Liver (tissue), 3 donors: Measurements from ENCODE around the gene CD2.

Experiments used
- FOXA1 ChIP-seq: IDR thresholded peaks from 2 replicates; pipeline ENCODE4 v1.6.1; 2016; ENCODE audit warnings: antibody characterized with exemption
- FOXA2 ChIP-seq: IDR thresholded peaks from 2 replicates; pipeline ENCODE4 v1.6.1; 2016; ENCODE audit warnings: antibody characterized with exemption
- HNF4A ChIP-seq, 2 donors: conservative IDR thresholded peaks; 2 replicates each; pipeline ENCODE4 v1.6.1; 2016; ENCODE audit warnings: antibody characterized with exemption in 2 of 2, mild to moderate bottlenecking in 2 of 2
- JUND ChIP-seq, 2 donors: IDR thresholded peaks; 2 replicates each; pipeline ENCODE4 v1.6.1; 2016; ENCODE audit warnings: antibody characterized with exemption in 2 of 2
- NR2F2 ChIP-seq: IDR thresholded peaks from 2 replicates; pipeline ENCODE4 v1.6.1; 2016; ENCODE audit warnings: antibody characterized with exemption
- RXRA ChIP-seq, 2 donors: IDR thresholded peaks; 2 replicates each; pipeline ENCODE4 v1.6.1; 2017 to 2018; ENCODE audit warnings: antibody characterized with exemption in 2 of 2, mild to moderate bottlenecking in 1 of 2
- TAF1 ChIP-seq: conservative IDR thresholded peaks from 2 replicates; pipeline ENCODE4 v1.6.1; 2016; ENCODE audit warnings: antibody characterized with exemption, mild to moderate bottlenecking
- YY1 ChIP-seq: IDR thresholded peaks from 2 replicates; pipeline ENCODE4 v1.6.1; 2016; ENCODE audit warnings: antibody characterized with exemption, mild to moderate bottlenecking
- TF ChIP-seq, protein P1 (sequence below): fragments of 150-350 bp; IDR thresholded peaks from 2 replicates; pipeline ENCODE4 v1.5.1; 2017; ENCODE audit warnings: improper control_type of control experiment, low read depth, low read length; ENCODE audit not compliant: missing input control
- TF ChIP-seq, protein P2 (sequence below): IDR thresholded peaks from 2 replicates; pipeline ENCODE4 v1.6.1; 2016; ENCODE audit warnings: antibody characterized with exemption
- TF ChIP-seq, protein P3 (sequence below): IDR thresholded peaks from 2 replicates; pipeline ENCODE4 v1.6.1; 2016; ENCODE audit warnings: antibody characterized with exemption
- TF ChIP-seq, protein P4 (sequence below): IDR thresholded peaks from 2 replicates; pipeline ENCODE4 v1.6.1; 2016; ENCODE audit warnings: antibody characterized with exemption, mild to moderate bottlenecking
- donor health status: healthy.
- donor health status: healthy.

DNA sequence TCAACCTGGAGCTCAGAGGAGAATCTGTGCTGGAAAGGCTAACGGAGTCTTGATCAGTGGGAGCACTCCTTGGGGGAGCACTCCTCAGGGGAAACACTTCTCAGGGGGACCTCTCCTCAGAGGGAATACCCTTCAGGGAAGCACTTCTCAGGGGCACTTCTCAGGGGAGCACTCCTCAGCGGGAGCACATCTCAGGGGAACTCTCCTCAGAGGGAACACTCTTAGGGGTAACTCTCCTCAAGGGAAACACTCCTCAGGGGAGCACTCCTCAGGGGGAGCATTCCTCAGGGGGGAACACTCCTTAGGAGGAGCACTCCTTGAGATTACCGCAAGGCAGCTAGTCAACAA lies 41.2 kb downstream of the CD2 start:
- no peak for TF ChIP-seq TAF1
- TF ChIP-seq YY1, result no peak
- TF ChIP-seq HNF4A (conservative IDR thresholded peaks at IDR 0.05), result no peak
- TF ChIP-seq, protein P1, sequence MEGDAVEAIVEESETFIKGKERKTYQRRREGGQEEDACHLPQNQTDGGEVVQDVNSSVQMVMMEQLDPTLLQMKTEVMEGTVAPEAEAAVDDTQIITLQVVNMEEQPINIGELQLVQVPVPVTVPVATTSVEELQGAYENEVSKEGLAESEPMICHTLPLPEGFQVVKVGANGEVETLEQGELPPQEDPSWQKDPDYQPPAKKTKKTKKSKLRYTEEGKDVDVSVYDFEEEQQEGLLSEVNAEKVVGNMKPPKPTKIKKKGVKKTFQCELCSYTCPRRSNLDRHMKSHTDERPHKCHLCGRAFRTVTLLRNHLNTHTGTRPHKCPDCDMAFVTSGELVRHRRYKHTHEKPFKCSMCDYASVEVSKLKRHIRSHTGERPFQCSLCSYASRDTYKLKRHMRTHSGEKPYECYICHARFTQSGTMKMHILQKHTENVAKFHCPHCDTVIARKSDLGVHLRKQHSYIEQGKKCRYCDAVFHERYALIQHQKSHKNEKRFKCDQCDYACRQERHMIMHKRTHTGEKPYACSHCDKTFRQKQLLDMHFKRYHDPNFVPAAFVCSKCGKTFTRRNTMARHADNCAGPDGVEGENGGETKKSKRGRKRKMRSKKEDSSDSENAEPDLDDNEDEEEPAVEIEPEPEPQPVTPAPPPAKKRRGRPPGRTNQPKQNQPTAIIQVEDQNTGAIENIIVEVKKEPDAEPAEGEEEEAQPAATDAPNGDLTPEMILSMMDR, result no peak
- TF ChIP-seq, protein P2, sequence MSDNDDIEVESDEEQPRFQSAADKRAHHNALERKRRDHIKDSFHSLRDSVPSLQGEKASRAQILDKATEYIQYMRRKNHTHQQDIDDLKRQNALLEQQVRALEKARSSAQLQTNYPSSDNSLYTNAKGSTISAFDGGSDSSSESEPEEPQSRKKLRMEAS, result no peak
- TF ChIP-seq FOXA1, result no peak
- TF ChIP-seq FOXA2, result no peak
- no peak for TF ChIP-seq JUND (IDR thresholded peaks at IDR 0.05)
- TF ChIP-seq, protein P3, sequence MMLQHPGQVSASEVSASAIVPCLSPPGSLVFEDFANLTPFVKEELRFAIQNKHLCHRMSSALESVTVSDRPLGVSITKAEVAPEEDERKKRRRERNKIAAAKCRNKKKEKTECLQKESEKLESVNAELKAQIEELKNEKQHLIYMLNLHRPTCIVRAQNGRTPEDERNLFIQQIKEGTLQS, result no peak
- TF ChIP-seq NR2F2, result no peak
- TF ChIP-seq, protein P4, sequence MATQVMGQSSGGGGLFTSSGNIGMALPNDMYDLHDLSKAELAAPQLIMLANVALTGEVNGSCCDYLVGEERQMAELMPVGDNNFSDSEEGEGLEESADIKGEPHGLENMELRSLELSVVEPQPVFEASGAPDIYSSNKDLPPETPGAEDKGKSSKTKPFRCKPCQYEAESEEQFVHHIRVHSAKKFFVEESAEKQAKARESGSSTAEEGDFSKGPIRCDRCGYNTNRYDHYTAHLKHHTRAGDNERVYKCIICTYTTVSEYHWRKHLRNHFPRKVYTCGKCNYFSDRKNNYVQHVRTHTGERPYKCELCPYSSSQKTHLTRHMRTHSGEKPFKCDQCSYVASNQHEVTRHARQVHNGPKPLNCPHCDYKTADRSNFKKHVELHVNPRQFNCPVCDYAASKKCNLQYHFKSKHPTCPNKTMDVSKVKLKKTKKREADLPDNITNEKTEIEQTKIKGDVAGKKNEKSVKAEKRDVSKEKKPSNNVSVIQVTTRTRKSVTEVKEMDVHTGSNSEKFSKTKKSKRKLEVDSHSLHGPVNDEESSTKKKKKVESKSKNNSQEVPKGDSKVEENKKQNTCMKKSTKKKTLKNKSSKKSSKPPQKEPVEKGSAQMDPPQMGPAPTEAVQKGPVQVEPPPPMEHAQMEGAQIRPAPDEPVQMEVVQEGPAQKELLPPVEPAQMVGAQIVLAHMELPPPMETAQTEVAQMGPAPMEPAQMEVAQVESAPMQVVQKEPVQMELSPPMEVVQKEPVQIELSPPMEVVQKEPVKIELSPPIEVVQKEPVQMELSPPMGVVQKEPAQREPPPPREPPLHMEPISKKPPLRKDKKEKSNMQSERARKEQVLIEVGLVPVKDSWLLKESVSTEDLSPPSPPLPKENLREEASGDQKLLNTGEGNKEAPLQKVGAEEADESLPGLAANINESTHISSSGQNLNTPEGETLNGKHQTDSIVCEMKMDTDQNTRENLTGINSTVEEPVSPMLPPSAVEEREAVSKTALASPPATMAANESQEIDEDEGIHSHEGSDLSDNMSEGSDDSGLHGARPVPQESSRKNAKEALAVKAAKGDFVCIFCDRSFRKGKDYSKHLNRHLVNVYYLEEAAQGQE, result no peak
- no peak for TF ChIP-seq RXRA (IDR thresholded peaks at IDR 0.05)
